Caco-2 (cell line): ENCODE measurements around the gene ABCD4. TPM values are rescaled to one million over a fixed set of nuclear protein-coding genes. Genes with fewer than 3 reads are reported as not detected.
A peak's percentile ranks its signal among the peaks of the same experiment; 100 is the strongest.

Experiments
- BruUV-seq: library from RNA; stranded (reverse); fragments of 400-500 nt; replicated peaks from 2 replicates; lab custom pipeline; 2021; lab: Mats Ljungman, UMichigan
- CTCF ChIA-PET: fragments of 300-600 bp; sonication (Branson Sonifier 250); formaldehyde crosslinking; loops from one replicate; lab custom pipeline; 2022; ENCODE audit warnings: antibody characterized with exemption; lab: Charles Lee
- POLR2A ChIA-PET: fragments of 300-600 bp; sonication (Branson Sonifier 250); formaldehyde crosslinking; loops from one replicate; lab custom pipeline; 2022; ENCODE audit warnings: antibody characterized with exemption; lab: Charles Lee
- DNase-seq, 2 experiments: peaks; one replicate each; pipeline versions ENCODE4 v3.0.0 to v3.0.0-alpha.2; 2020 to 2022
- H3K27me3 ChIP-seq: replicated peaks from 2 replicates; pipeline ENCODE4 v1.6.0; 2011; ENCODE audit warnings: low read length; ENCODE audit not compliant: control insufficient read depth, insufficient read depth
- H3K36me3 ChIP-seq: 2 replicates; pipeline ENCODE4 v1.5.1; 2011; ENCODE audit warnings: low read length; ENCODE audit not compliant: control insufficient read depth, insufficient read depth
- H3K4me1 ChIP-seq: fragments of 250-450 bp; sonication (Bioruptor Pico); 2 replicates; pipeline ENCODE4 v1.5.1; 2020; ENCODE audit warnings: mild to moderate bottlenecking
- H3K4me3 ChIP-seq: 2 replicates; pipeline ENCODE4 v1.5.1; 2011; ENCODE audit warnings: low read depth, mild to moderate bottlenecking, control low read depth, low read length
- H3K9me3 ChIP-seq: fragments of 250-450 bp; sonication (Bioruptor Pico); 2 replicates; pipeline ENCODE4 v1.5.1; 2020; ENCODE audit warnings: mild to moderate bottlenecking, moderate library complexity
- H3K27ac Mint-ChIP-seq: one replicate; pipeline ENCODE4 v1.8.0; 2022; ENCODE audit warnings: mixed read lengths; ENCODE audit not compliant: unreplicated experiment
- H3K27me3 Mint-ChIP-seq: one replicate; pipeline ENCODE4 v1.8.0; 2022; ENCODE audit warnings: mixed read lengths; ENCODE audit not compliant: insufficient read depth, unreplicated experiment
- H3K36me3 Mint-ChIP-seq: one replicate; pipeline ENCODE4 v1.8.0; 2022; ENCODE audit warnings: mild to moderate bottlenecking, mixed read lengths; ENCODE audit not compliant: insufficient read depth, unreplicated experiment
- H3K4me1 Mint-ChIP-seq: one replicate; pipeline ENCODE4 v1.8.0; 2022; ENCODE audit warnings: low read depth, mixed read lengths; ENCODE audit not compliant: unreplicated experiment
- H3K4me3 Mint-ChIP-seq: one replicate; pipeline ENCODE4 v1.8.0; 2022; ENCODE audit warnings: mild to moderate bottlenecking, moderate library complexity, mixed read lengths; ENCODE audit not compliant: unreplicated experiment
- H3K9me3 Mint-ChIP-seq: one replicate; pipeline ENCODE4 v1.8.0; 2022; ENCODE audit warnings: mixed read lengths; ENCODE audit not compliant: unreplicated experiment
- intact Hi-C: fragments of 100-400 bp; cut with micrococcal nuclease; formaldehyde crosslinking; loops from one replicate; pipeline ENCODE4 v1.10.0; 2022; ENCODE audit not compliant: unreplicated experiment
- total RNA-seq: library from RNA; stranded (reverse); gene quantifications from 2 replicates; pipeline ENCODE4 v1.2.3, GENCODE V29; 2022
- TF ChIP-seq, protein P1 (sequence below), 2 experiments: fragments of 200-600 bp in 1 of 2; IDR thresholded peaks; 1 replicate in 1 of 2; 2 replicates in 1 of 2; pipeline versions ENCODE4 v1.5.1 to v1.8.0; 2011 to 2022; ENCODE audit warnings: antibody characterized with exemption in 1 of 2, control low read depth in 1 of 2, inconsistent platforms in 1 of 2, low read depth in 1 of 2, low read length in 1 of 2, mild to moderate bottlenecking in 1 of 2, moderate library complexity in 1 of 2; ENCODE audit not compliant: insufficient read depth in 1 of 2, severe bottlenecking in 1 of 2, unreplicated experiment in 1 of 2

The ABCD4 gene
- total RNA-seq, 1 experiment from 2014 or later: 82.1 TPM

DNA sequence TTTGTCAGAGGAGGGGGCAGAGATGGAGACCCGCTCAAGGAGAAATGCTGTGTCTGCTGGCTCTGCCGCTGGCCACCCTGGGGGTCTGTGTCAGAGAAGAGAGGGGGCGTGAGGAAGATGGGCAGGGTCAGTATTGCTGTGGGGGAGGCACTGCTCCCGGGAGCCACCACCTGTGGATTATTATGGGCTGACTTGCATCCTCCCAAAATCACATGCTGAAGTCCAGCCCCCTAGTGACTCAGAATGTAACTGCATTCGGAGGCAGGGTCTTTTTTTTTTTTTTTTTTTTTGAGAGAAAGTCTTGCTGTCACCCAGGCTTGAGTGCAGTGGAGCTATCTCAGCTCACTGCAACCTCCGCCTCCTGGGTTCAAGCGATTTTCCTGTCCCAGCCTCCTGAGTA lies 12.3 kb downstream of the ABCD4 start:
- H3K27me3 ChIP-seq: no peaks in the 10 kb centered on the region
- no peak overlapping the region for H3K4me3 ChIP-seq
- intact Hi-C loops: no loop called here
- BruUV-seq: no TSS peak
- Mint-ChIP-seq H3K4me1 (no peaks in the 10 kb centered on the region), H3K4me3 (no peak overlapping the region), H3K27ac (no peak overlapping the region), H3K27me3 (no peaks in the 10 kb centered on the region), H3K9me3 (no peaks in the 10 kb centered on the region), H3K36me3 (peaks cover 28% of the 10 kb centered on the region)
- TF ChIP-seq, protein P1, sequence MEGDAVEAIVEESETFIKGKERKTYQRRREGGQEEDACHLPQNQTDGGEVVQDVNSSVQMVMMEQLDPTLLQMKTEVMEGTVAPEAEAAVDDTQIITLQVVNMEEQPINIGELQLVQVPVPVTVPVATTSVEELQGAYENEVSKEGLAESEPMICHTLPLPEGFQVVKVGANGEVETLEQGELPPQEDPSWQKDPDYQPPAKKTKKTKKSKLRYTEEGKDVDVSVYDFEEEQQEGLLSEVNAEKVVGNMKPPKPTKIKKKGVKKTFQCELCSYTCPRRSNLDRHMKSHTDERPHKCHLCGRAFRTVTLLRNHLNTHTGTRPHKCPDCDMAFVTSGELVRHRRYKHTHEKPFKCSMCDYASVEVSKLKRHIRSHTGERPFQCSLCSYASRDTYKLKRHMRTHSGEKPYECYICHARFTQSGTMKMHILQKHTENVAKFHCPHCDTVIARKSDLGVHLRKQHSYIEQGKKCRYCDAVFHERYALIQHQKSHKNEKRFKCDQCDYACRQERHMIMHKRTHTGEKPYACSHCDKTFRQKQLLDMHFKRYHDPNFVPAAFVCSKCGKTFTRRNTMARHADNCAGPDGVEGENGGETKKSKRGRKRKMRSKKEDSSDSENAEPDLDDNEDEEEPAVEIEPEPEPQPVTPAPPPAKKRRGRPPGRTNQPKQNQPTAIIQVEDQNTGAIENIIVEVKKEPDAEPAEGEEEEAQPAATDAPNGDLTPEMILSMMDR (IDR thresholded peaks at IDR 0.05; ENCODE audit: insufficient read depth in 1 of 2, low read depth in 1 of 2, low read length in 1 of 2, severe bottlenecking in 1 of 2, unreplicated experiment in 1 of 2): peak; percentile 25 to 32
- H3K36me3 ChIP-seq: peaks cover 1% of the 10 kb centered on the region
- H3K9me3 ChIP-seq: no peaks in the 10 kb centered on the region
- POLR2A ChIA-PET: interaction anchor here (0.6 kb wide), 4 partner anchors 10 to 209 kb away, joined by 3 to 6 read pairs (median 5); no protein-coding TSS in a partner anchor
- no peak for DNase-seq
- CTCF ChIA-PET: interaction anchor here (0.7 to 0.8 kb wide), 2 partner anchors 64 to 312 kb away, joined by 3 read pairs; no protein-coding TSS in a partner anchor
- H3K4me1 ChIP-seq: no peaks in the 10 kb centered on the region

DNA sequence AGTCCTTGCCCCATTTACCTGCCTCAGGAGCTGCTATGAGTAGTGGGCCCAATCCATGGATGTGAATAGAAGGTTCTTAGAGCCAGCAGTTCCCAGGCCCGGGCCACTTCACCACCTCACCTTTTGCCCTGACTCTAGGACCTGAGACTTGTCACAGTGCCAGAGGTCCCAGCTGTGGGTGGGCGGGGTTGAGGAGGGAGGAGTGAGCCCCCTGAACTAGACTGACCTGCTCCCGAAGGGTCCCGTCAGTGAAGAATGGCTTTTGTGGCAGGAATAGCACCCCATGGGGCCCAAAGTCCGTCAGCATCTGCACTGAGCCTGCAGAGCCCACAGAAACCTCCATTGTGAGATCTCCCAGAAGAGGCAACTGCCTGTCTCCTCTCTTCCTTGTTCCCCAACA lies 12.9 kb downstream of the ABCD4 start:
- CTCF ChIA-PET: interaction anchor here (0.8 kb wide), 1 partner anchor 312 kb away, joined by 3 read pairs; no protein-coding TSS in a partner anchor
- H3K9me3 Mint-ChIP-seq: no peaks in the 10 kb centered on the region
- DNase-seq: no peak
- no TSS peak for BruUV-seq
- H3K27me3 Mint-ChIP-seq: no peaks in the 10 kb centered on the region
- intact Hi-C loops: no loop called here
- H3K36me3 Mint-ChIP-seq: peaks cover 29% of the 10 kb centered on the region
- H3K27me3 ChIP-seq: no peaks in the 10 kb centered on the region
- POLR2A ChIA-PET: no interaction called here
- H3K9me3 ChIP-seq: no peaks in the 10 kb centered on the region
- no peak overlapping the region for H3K4me3 Mint-ChIP-seq
- H3K27ac Mint-ChIP-seq: no peak overlapping the region
- no peaks in the 10 kb centered on the region for H3K4me1 ChIP-seq
- H3K4me1 Mint-ChIP-seq: no peaks in the 10 kb centered on the region
- no peak overlapping the region for H3K4me3 ChIP-seq
- peaks cover 1% of the 10 kb centered on the region for H3K36me3 ChIP-seq
- TF ChIP-seq, protein P1 (IDR thresholded peaks at IDR 0.05; ENCODE audit: insufficient read depth in 1 of 2, low read depth in 1 of 2, low read length in 1 of 2, severe bottlenecking in 1 of 2, unreplicated experiment in 1 of 2): no peak

DNA sequence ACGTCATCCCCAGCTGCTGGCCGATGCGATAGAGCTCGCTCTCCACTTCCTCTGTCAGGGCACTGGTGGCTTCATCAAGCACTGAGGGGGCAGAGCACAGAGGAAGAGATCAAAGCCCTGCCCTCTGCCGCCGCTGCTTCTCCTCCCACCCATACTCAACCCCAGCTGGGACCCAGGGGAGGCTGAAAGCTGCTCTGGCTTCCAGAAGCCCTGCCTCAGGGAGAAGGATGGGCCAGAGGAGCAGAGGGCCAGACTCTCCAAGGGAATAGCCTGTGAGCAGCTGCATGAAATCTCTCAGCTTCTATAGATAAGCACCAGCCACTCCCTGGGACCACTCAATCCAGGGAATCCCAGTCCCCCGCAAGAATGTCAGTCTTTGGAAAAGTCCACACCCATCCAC lies 16.0 kb downstream of the ABCD4 start:
- no peak overlapping the region for H3K4me3 ChIP-seq
- TF ChIP-seq, protein P1 (IDR thresholded peaks at IDR 0.05; ENCODE audit: insufficient read depth in 1 of 2, low read depth in 1 of 2, low read length in 1 of 2, severe bottlenecking in 1 of 2, unreplicated experiment in 1 of 2): no peak
- intact Hi-C loops: no loop called here
- H3K27me3 ChIP-seq: no peaks in the 10 kb centered on the region
- no peak overlapping the region for H3K4me3 Mint-ChIP-seq
- H3K9me3 ChIP-seq: no peaks in the 10 kb centered on the region
- H3K27ac Mint-ChIP-seq: no peak overlapping the region
- no TSS peak for BruUV-seq
- H3K27me3 Mint-ChIP-seq: no peaks in the 10 kb centered on the region
- H3K4me1 ChIP-seq: no peaks in the 10 kb centered on the region
- CTCF ChIA-PET: no interaction called here
- H3K36me3 Mint-ChIP-seq: peaks cover 52% of the 10 kb centered on the region
- H3K36me3 ChIP-seq: peaks cover 1% of the 10 kb centered on the region
- no peaks in the 10 kb centered on the region for H3K9me3 Mint-ChIP-seq
- no peak for DNase-seq
- H3K4me1 Mint-ChIP-seq: no peaks in the 10 kb centered on the region
- POLR2A ChIA-PET: no interaction called here
